Measurements from ENCODE around the gene C11orf65. TPM values are rescaled to one million over a fixed set of nuclear protein-coding genes. Genes with fewer than 3 reads are reported as not detected.

Gene C11orf65
- total RNA-seq, 1 donor: 0.86 TPM

GRCh38 chr11:108345767-108346166 is 121.6 kb downstream of the C11orf65 start:
- no peak for TF ChIP-seq CTCF (IDR thresholded peaks at IDR 0.05; ENCODE audit: insufficient read depth, low read depth, low read length)
- H3K4me3 ChIP-seq (ENCODE audit: low read depth, low read length): no peak overlapping the region
- no peak for DNase-seq (ENCODE audit: low read depth)

GRCh38 chr11:108343714-108344113 is 123.6 kb downstream of the C11orf65 start:
- no peak overlapping the region for H3K4me3 ChIP-seq (ENCODE audit: low read depth, low read length)
- no peak for DNase-seq (ENCODE audit: low read depth)
- no peak for TF ChIP-seq CTCF (IDR thresholded peaks at IDR 0.05; ENCODE audit: insufficient read depth, low read depth, low read length)

- TF ChIP-seq CTCF (IDR thresholded peaks at IDR 0.05; ENCODE audit: insufficient read depth, low read depth, low read length): no peak
- no peak for DNase-seq (ENCODE audit: low read depth)
- H3K4me3 ChIP-seq (ENCODE audit: low read depth, low read length): no peak overlapping the region
These were observed 125.7 kb downstream of the C11orf65 start for GRCh38 chr11:108341654-108342053.

- no peak overlapping the region for H3K4me3 ChIP-seq (ENCODE audit: low read depth, low read length)
- TF ChIP-seq CTCF (IDR thresholded peaks at IDR 0.05; ENCODE audit: insufficient read depth, low read depth, low read length): no peak
- DNase-seq (ENCODE audit: low read depth): no peak
These were observed 126.4 kb downstream of the C11orf65 start for GRCh38 chr11:108340973-108341372.

- TF ChIP-seq CTCF (IDR thresholded peaks at IDR 0.05; ENCODE audit: insufficient read depth, low read depth, low read length): no peak
These were observed 128.6 kb downstream of the C11orf65 start for GRCh38 chr11:108338750-108339149.

GRCh38 chr11:108333403-108333899 is 133.9 kb downstream of the C11orf65 start:
- no peak for TF ChIP-seq CTCF (IDR thresholded peaks at IDR 0.05; ENCODE audit: insufficient read depth, low read depth, low read length)
- no peak overlapping the region for H3K4me3 ChIP-seq (ENCODE audit: low read depth, low read length)
- no peak for DNase-seq (ENCODE audit: low read depth)

More at GRCh38 chr11:108338750-108339149, 128.6 kb downstream of the C11orf65 start:
- no peak overlapping the region for H3K4me3 ChIP-seq (ENCODE audit: low read depth, low read length)
- DNase-seq (ENCODE audit: low read depth): no peak

Other genes starting within 250 kb of the C11orf65 start
- 15.8 and 19.0 TPM in 2 replicates for gene NPAT, start 244.9 kb downstream of the C11orf65 start, total RNA-seq
- 152 and 158 TPM in 2 replicates for gene ATM, start 244.5 kb downstream of the C11orf65 start, total RNA-seq
- gene POGLUT3, start 30.9 kb upstream of the C11orf65 start, total RNA-seq: 40.6 and 60.0 TPM in 2 replicates
- 0.32 and 2.2 TPM in 2 replicates for gene EXPH5, start 126.2 kb upstream of the C11orf65 start, total RNA-seq
- 16.1 and 20.3 TPM in 2 replicates for gene DDX10, start 197.5 kb upstream of the C11orf65 start, total RNA-seq